DND-41 (cell line): ENCODE results near the gene ZSCAN2.

Experiments used
- EZH2 ChIP-seq: IDR thresholded peaks from 3 replicates; pipeline ENCODE4 v1.6.1; 2012; ENCODE audit warnings: borderline replicate concordance, low read depth, mild to moderate bottlenecking, moderate library complexity, low read length, inconsistent platforms; ENCODE audit not compliant: severe bottlenecking
- TF ChIP-seq, protein P1 (sequence below): IDR thresholded peaks from 2 replicates; pipeline ENCODE4 v1.5.1; 2012; ENCODE audit warnings: borderline replicate concordance, low read length, moderate library complexity, mild to moderate bottlenecking; ENCODE audit not compliant: poor library complexity, severe bottlenecking; ENCODE audit errors: extremely low read depth

DNA sequence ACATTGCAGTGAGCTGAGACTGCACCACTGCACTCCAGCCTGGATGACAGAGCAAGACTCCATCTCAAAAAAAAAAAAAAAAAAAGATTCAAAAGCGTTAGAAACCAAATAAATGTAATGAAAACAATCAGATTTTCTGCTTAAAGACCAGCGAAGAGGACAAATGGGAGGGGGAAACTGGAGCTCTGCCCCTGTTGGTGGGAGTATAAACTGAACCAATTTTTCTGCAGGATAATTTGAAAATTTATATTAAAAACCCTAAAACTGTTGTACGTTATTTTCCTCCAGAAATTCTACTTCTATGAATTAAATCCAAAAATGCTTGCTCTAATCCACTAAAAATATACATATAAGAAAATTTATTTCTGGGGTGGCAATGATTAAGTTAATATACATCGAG is 25.3 kb upstream of the ZSCAN2 start:
- TF ChIP-seq, protein P1, sequence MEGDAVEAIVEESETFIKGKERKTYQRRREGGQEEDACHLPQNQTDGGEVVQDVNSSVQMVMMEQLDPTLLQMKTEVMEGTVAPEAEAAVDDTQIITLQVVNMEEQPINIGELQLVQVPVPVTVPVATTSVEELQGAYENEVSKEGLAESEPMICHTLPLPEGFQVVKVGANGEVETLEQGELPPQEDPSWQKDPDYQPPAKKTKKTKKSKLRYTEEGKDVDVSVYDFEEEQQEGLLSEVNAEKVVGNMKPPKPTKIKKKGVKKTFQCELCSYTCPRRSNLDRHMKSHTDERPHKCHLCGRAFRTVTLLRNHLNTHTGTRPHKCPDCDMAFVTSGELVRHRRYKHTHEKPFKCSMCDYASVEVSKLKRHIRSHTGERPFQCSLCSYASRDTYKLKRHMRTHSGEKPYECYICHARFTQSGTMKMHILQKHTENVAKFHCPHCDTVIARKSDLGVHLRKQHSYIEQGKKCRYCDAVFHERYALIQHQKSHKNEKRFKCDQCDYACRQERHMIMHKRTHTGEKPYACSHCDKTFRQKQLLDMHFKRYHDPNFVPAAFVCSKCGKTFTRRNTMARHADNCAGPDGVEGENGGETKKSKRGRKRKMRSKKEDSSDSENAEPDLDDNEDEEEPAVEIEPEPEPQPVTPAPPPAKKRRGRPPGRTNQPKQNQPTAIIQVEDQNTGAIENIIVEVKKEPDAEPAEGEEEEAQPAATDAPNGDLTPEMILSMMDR, result no peak
- TF ChIP-seq EZH2, result no peak
